Activated T-cell treated with anti-CD3 and anti-CD28 coated beads, Interleukin-2, amount 50 U/mL, for 1 hour (primary cell): ENCODE data around the gene CDR2L.

ENCODE experiments used
- DNase-seq: peaks from one replicate; pipeline ENCODE4 v3.0.0-alpha.2; 2020

Gene CDR2L

GRCh38 chr17:74987418-74987908, at the start of gene CDR2L:
Gene CDR2L (plus strand): TSS chr17:74987632. CDS start chr17:74988044, 412 bp downstream.
- DNase-seq, result peak; percentile 97

DNA sequence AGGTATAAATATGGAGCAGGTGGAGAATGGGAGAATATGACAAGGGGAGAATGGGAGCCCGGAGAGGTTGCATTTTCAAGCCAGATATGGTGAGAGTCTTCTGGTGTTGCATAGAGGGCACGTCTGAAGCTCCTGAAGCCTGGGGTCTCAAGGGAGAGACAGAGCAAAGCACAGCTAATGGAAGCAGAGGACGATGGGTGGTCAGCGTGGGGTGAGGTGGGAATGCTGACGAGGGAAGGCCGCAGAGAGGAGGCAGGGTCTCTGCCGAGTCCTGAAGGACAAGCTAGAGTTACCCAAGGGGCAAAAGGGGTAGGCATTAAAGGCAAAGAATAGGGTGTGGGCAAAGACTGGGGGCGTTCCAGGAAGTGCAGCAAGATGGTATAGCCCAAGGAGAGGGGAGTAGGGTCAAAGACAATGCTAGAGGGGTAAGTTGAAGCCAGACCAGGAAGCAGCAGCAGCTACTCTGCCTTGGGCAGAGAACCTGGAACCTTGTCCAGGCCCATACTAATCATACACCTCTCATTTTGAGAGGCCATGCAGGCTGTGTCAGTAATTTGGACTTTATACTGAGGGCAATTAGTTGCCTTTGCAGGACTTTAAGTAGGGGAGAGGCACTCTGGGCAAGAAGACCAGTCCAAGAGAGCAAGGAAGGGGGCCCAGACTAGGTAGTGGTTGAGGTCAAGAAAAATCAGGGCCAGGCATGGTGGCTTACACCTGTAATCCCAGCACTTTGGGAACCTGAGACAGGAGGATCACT, 49.1 kb upstream of the CDR2L start:
- no peak for DNase-seq

GRCh38 chr17:74939534-74939933, 47.9 kb upstream of the CDR2L start:
- DNase-seq, result no peak

DNA sequence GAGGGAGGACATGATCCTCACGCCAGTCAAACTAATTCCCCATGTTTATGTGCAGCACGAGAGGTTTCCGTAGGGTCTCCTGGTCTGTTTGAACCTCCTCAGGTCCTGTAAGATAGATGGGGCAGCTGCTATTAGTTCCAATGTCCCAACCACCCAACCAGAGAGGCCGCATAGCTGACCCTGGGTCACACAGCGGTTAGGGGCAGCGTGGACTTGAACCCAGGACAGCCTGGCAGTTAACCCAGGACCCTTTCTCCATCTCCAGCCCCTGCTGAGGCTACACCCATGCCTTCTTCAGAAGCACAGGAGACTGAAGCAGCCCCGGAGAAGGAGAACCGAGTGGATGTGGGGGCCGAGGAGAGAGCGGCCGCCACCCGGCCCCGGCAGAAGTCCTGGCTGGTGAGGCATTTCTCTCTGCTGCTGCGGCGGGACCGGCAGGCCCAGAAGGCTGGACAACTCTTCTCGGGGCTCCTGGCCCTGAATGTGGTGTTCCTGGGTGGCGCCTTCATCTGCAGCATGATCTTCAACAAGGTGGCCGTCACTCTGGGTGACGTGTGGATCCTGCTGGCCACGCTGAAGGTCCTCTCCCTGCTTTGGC, 46.2 kb upstream of the CDR2L start:
- no peak for DNase-seq

DNA sequence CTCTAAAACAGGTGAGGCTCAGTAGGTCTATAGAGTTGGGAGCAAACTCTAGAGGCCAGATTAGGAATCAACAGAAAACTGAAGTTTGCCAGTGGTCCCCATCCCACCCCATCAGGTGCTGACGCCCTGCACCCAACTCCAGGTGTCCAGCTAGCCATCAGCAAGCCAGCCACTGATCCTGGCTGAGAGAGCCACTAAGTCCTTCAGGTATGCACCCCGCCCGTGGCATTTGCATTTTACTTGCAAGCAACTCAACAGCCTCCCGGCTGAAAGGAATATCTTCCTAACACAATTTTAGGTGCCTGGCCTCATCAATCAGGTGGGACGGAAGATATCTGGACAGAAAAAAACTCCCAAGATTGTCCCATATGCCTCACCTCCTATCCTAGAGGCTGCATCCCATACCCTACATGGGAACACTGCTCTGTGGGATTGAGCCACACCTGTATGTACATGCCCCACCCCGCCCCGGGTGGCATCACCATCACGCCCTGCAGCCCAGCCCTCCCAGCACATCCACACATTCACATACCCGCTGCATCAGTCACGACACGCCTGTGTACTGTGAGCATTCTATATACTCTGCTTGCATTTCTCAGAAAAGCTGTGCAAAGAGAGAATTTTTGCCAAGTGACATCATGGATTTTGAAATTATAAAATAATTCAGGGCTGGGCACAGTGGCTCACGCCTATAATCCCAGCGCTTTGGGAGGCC, 43.5 kb upstream of the CDR2L start:
- DNase-seq, result no peak

DNA sequence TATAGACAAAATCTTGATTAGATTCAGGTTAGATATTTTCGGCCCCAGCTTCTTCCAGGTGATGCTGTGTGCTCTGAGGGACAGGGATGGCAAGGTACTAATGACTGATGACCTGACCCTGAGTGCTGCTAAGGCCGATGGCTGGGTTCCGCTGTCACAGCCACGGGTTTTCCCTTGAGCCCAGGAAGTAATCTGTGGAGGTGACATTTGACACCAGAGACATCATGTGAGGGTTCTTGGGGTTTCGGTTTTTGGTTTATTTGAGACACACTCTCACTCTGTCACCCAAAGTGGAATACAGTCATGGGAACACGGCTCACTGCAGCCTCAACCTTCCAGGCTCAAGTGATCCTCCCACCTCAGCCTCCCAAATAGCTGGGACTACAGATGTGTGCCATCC, 41.9 kb upstream of the CDR2L start:
- DNase-seq, result no peak

DNA sequence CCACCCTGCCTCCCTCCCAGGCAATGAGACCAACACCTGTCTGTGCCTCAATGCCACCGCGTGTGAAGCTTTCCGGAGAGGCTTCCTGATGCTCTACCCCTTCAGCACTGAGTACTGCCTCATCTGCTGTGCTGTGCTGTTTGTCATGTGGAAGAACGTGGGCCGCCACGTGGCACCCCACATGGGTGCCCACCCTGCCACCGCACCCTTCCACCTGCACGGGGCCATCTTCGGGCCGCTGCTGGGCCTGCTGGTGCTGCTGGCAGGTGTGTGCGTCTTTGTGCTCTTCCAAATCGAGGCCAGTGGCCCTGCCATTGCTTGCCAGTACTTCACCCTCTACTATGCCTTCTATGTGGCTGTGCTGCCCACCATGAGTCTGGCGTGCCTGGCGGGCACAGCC, 40.8 kb upstream of the CDR2L start:
- no peak for DNase-seq

GRCh38 chr17:74947041-74947754, 40.2 kb upstream of the CDR2L start:
- no peak for DNase-seq

GRCh38 chr17:74949455-74950115, 37.8 kb upstream of the CDR2L start:
- DNase-seq, result no peak

DNA sequence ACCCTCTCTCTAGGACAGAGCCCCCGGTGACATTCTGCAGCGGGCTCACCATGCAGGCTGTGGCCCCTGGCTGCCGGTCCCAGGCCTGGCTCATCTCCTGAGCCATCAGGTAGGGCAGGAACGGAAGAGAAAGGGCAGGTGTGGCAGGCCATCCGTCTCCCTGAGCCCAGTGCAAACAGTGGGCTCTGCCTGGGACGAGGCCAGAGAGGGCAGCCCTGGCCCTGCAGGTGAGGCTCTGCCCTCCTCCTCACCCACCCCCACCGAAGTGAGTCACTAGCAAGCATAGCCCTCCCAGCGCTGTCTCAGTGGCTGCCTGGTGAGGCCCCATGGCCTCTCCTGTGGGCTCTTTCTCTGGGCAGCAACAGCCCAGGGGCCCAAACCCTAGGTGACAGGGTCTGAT, 37.2 kb upstream of the CDR2L start:
- no peak for DNase-seq

- DNase-seq, result no peak
Measured at GRCh38 chr17:74951065-74951464, 36.4 kb upstream of the CDR2L start.

DNA sequence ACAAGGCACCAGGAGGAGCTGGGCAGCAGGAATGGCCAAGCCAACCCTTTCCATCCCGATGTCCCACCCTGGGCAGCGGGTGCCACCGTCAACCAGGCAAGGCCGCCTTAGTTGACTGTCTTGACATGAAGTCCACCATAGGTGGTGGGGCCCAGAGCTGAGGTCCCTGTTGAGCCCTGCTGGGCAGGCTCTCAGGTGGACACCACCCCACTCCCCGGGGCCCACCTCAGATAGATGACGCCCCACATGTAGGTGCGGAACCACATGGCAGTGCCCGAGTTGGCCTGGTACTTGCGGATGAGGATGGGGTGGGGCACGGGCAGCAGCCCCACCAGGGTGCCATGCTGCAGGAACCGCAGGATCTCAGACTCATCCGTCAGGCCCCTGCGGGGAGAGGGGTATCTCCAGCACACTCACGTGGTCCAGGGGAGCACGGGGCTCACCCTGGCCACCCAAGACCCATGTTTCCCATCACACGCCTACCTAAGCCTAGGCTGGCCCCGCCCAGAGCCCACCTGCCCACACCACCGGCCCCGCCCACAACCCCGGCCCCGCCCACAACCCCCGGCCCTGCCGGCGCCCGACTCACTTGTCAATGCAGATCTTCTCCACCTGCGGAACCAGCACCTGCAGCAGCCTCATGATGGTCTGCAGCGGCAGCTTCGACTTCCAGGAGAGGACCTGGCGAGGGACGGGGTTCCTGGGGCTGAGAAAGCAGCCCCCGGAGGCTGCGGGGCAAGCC, 35.6 kb upstream of the CDR2L start:
- no peak for DNase-seq

- DNase-seq, result no peak
Measured at GRCh38 chr17:74952431-74953133, 34.9 kb upstream of the CDR2L start.

- DNase-seq, result no peak
Measured at GRCh38 chr17:74953134-74953687, 34.2 kb upstream of the CDR2L start.

DNA sequence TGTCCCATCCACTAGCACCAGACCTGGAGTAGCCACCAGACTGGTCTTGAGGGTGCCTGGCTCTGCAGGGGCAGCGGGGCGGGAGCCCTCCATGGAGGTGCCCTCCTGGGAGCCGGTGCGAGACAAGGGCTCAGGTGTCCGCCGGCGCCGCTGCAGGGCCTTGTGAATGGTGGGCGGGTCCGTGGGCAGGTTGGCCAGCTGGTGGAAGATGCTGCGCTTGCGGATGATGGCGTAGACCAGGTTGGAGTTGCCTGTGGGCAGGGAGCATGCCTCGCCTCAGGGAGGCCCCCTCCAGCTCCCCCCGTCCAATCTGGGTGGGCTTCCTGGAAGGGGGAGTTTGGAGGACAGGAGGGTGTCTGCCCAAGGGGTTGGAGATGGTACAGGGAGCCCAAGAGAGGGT, 33.3 kb upstream of the CDR2L start:
- no peak for DNase-seq

DNA sequence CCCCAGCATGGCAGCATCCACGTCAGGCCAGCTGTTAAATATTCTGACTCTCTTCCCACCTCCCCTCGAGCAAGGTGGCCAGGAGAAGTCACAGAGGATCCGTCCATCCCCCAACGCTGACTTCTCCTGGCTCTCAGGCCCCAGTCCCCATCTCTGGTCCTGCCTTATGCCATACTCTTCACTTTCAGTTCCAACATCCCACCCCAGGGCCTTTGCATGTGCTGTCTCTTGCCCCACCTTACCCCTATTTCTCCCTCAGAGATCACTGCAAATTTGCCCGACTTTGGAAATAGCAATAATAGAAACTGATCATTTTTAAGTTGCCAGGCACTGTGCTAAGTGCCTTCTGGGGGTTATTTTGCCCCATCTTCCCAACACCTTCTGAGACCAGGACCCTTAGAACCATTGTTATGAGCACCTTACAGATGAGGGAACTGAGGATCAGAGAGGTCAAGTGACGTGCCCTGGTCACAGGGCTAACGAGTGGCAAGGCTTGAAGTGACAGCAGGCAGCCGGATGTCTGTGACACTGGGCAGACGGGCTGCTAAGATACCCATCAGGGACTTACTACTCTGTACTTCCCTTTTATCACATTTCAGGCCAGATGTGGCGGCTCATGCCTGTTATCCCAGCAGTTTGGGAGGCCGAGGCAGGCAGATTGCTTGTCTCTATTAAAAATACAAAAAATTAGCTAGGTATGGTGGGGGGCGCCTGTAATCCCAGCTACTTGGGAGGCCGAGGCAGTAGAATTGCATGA, 32.6 kb upstream of the CDR2L start:
- no peak for DNase-seq

DNA sequence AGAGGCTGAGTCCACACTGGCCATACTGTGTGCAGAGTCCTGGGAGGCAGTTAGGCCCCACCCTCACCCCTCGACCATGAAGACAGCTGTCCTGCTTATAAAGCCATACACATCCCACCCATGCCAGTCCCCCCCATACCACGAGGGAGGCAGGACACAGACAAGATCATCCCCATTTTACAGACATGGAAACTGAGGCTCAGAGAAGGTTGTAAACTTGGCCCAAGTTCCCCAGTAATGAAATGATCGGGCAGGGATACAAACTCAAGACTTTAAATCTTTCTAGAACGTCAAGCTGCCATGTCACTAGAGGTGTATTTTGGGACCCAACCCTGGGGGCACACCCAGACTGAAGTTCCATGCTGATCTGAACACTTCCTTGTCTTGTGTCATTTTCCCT, 31.3 kb upstream of the CDR2L start:
- no peak for DNase-seq

GRCh38 chr17:74957935-74958740, 29.3 kb upstream of the CDR2L start:
- DNase-seq, result peak; percentile 84

- DNase-seq, result no peak
Measured at GRCh38 chr17:74959826-74960515, 27.5 kb upstream of the CDR2L start.
